Naive thymus-derived CD4-positive, alpha-beta T cell (primary cell): ENCODE data around the gene SLC48A1. TPM values are rescaled to one million over a fixed set of nuclear protein-coding genes. Genes with fewer than 3 reads are reported as not detected.
A peak's percentile ranks its signal among the peaks of the same experiment; 100 is the strongest.

ENCODE experiments used
- ATAC-seq: fragments of 150-1000 bp; cut with Tn5 transposase; 2 replicates; pipeline ENCODE4 v1.10.0; 2021; ENCODE audit warnings: mild to moderate bottlenecking, moderate library complexity
- CTCF ChIA-PET: fragments of 350-600 bp; sonication (Branson Sonifier 250); formaldehyde crosslinking; loops from one replicate; lab custom pipeline; 2021; ENCODE audit warnings: antibody characterized with exemption; lab: Charles Lee
- POLR2A ChIA-PET: fragments of 350-600 bp; sonication (Branson Sonifier 250); formaldehyde crosslinking; loops from one replicate; lab custom pipeline; 2021; ENCODE audit warnings: antibody characterized with exemption, inconsistent platforms; lab: Charles Lee
- DNase-seq, 9 donors: peaks; one replicate each; pipeline versions ENCODE4 v3.0.0 to v3.0.0-alpha.2; 2020 to 2022; ENCODE audit warnings: mixed read lengths in 1 of 9
- H3K27ac ChIP-seq: one replicate; pipeline ENCODE4 v1.7.0; 2013; ENCODE audit warnings: mild to moderate bottlenecking, low read depth, low read length, moderate library complexity
- H3K27me3 ChIP-seq, 2 donors: one replicate each; pipeline ENCODE4 v1.7.0; 2013; ENCODE audit warnings: low read length in 2 of 2, mild to moderate bottlenecking in 2 of 2, moderate library complexity in 2 of 2; ENCODE audit not compliant: control insufficient read depth in 2 of 2, insufficient read depth in 2 of 2
- H3K36me3 ChIP-seq, 3 experiments: 1 replicate in 2 of 3; 2 replicates in 1 of 3; pipeline ENCODE4 v1.7.0; 2013; ENCODE audit warnings: low read length in 3 of 3, mild to moderate bottlenecking in 3 of 3, moderate library complexity in 1 of 3; ENCODE audit not compliant: insufficient read depth in 3 of 3, control insufficient read depth in 2 of 3
- H3K4me1 ChIP-seq, 2 donors: one replicate each; pipeline ENCODE4 v1.7.0; 2013; ENCODE audit warnings: low read length in 2 of 2, mild to moderate bottlenecking in 2 of 2, moderate library complexity in 1 of 2; ENCODE audit not compliant: control insufficient read depth in 2 of 2, insufficient read depth in 2 of 2
- H3K4me3 ChIP-seq: 2 replicates; pipeline ENCODE4 v1.7.0; 2013; ENCODE audit warnings: mild to moderate bottlenecking, low read length
- H3K9me3 ChIP-seq, 3 experiments: 1 replicate in 2 of 3; 2 replicates in 1 of 3; pipeline ENCODE4 v1.7.0; 2013; ENCODE audit warnings: low read length in 3 of 3; ENCODE audit not compliant: control insufficient read depth in 2 of 3
- H3K27ac Mint-ChIP-seq, 9 donors: one replicate each; pipeline ENCODE4 v1.8.0; 2020 to 2022; ENCODE audit warnings: mixed read lengths in 9 of 9, mild to moderate bottlenecking in 8 of 9, moderate library complexity in 5 of 9, inconsistent platforms in 2 of 9
- H3K27me3 Mint-ChIP-seq, 5 donors: one replicate each; pipeline ENCODE4 v1.8.0; 2021 to 2022; ENCODE audit warnings: mixed read lengths in 5 of 5, mild to moderate bottlenecking in 1 of 5
- H3K36me3 Mint-ChIP-seq, 5 donors: one replicate each; pipeline ENCODE4 v1.8.0; 2020 to 2022; ENCODE audit warnings: mixed read lengths in 5 of 5, mild to moderate bottlenecking in 3 of 5, inconsistent platforms in 1 of 5
- H3K4me1 Mint-ChIP-seq, 7 donors: one replicate each; pipeline ENCODE4 v1.8.0; 2020 to 2022; ENCODE audit warnings: mixed read lengths in 7 of 7, mild to moderate bottlenecking in 3 of 7, inconsistent platforms in 1 of 7
- H3K4me3 Mint-ChIP-seq, 10 donors: one replicate each; pipeline ENCODE4 v1.8.0; 2020 to 2022; ENCODE audit warnings: mild to moderate bottlenecking in 10 of 10, mixed read lengths in 10 of 10, moderate library complexity in 6 of 10, inconsistent platforms in 2 of 10
- H3K9me3 Mint-ChIP-seq, 11 donors: one replicate each; pipeline ENCODE4 v1.8.0; 2020 to 2022; ENCODE audit warnings: mixed read lengths in 11 of 11, mild to moderate bottlenecking in 4 of 11, inconsistent platforms in 1 of 11, moderate library complexity in 1 of 11
- intact Hi-C, 2 donors: fragments of 100-400 bp; cut with micrococcal nuclease; formaldehyde crosslinking; loops; one replicate each; pipeline ENCODE4 v1.15.1; 2023
- polyA plus RNA-seq, 2 donors: library from polyadenylated mRNA; unstranded; fragments of 300-500 nt; fragmentation: Illumina TruSeq; gene quantifications; one replicate each; pipeline ENCODE4 v1.2.3, GENCODE V29; 2021
- total RNA-seq, 6 experiments: library from RNA in 5 of 6; stranded (reverse) in 5 of 6; gene quantifications; 1 replicate in 5 of 6; 2 replicates in 1 of 6; pipeline ENCODE4 v1.2.3 and lab custom pipeline; 2021 to 2026

SLC48A1 gene
- 10 to 100 TPM in 2 of 5 experiments, 1 to 10 TPM in 3; 6.7 to 14.3 (median 10.0) TPM for total RNA-seq
- polyA plus RNA-seq, result 10 to 100 TPM; 12.5 to 15.6 TPM
- 9.7 reads per million, percentile 35 among the genes with 10 or more reads in this experiment for total RNA-seq (lab: John Stamatoyannopoulos, UW)

DNA sequence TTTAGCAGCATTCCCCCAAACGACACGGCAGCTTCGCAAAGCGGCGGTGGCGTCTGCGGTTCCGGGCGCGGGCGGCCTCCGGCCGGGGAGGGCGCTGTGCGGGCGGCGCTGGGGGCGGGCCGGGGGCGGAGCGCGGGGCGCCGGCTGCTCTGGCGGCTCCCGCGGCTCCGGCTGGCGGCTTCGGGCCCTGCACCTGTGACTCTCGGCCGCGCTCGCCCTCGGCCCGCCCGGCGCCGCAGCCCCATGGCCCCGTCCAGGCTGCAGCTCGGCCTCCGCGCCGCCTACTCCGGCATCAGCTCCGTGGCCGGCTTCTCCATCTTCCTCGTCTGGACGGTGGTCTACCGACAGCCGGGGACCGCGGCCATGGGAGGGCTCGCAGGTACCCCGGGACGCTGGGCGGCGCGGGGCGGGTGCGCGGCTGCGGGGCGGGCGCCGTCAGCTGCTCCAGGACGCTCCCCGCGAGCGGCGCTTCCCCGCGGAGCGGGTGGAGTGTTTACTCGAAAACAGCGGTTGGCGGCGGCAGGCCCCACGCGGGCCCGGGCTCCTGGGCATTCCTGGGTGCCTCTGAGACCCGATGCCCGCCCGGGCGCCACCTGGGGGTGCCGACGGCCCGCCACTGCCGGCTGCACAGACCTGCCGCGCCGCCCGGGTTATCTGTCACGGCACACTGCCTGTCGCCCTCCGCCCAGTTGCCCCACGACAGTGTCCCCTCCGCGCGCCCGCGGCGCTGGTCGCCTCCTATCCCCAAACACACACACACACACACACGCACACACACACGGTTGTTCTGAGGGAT is at the start of gene SLC48A1:
SLC48A1 (plus strand) TSS at position 177 of the 796 bp plus-strand sequence; CDS start at position 244, 67 bp downstream.
- DNase-seq (peak; percentile 63 to 84 (median 80)), ATAC-seq (peak; percentile 96)
- ChIA-PET CTCF (interaction anchor here (0.6 to 18.2 kb wide), 8 partner anchors 13 to 981 kb away, joined by 3 to 346 read pairs (median 4); no protein-coding TSS in a partner anchor), POLR2A (interaction anchor here (0.8 to 1.5 kb wide), 9 partner anchors 16 to 384 kb away, joined by 3 to 5 read pairs (median 3); partner anchors contain the start of gene ASB8)
- peak within 1 kb of the TSS; percentile 59 for H3K4me3 ChIP-seq
- H3K9me3 Mint-ChIP-seq, result peaks cover 0 to 2% (median 0%) of the 10 kb centered on the region in 11 donors
- no peaks in the 10 kb centered on the region for H3K36me3 ChIP-seq
- H3K4me1 Mint-ChIP-seq, result peaks cover 7 to 47% (median 25%) of the 10 kb centered on the region in 7 donors
- H3K27ac ChIP-seq, result peak within 1 kb of the TSS; percentile 74
- H3K9me3 ChIP-seq, result no peaks in the 10 kb centered on the region
- H3K27me3 ChIP-seq, result no peaks in the 10 kb centered on the region
- peak within 1 kb of the TSS; percentile 75 to 94 (median 80) for H3K27ac Mint-ChIP-seq
- peaks cover 0 to 8% (median 0%) of the 10 kb centered on the region in 5 donors for H3K27me3 Mint-ChIP-seq
- peak within 1 kb of the TSS in 9 of 10 donors; percentile 83 to 94 (median 91) for H3K4me3 Mint-ChIP-seq
- intact Hi-C loops, result loop anchor here (1.0 to 5.0 kb wide), 5 partner anchors 14 to 741 kb away; partner anchors contain the start of genes RAPGEF3 (in 1 of the 2) and RPAP3 (in 1 of the 2)
- H3K4me1 ChIP-seq, result peaks cover 7 to 8% of the 10 kb centered on the region in 2 donors
- no peaks in the 10 kb centered on the region for H3K36me3 Mint-ChIP-seq

GRCh38 chr12:47725091-47725772 is 47.8 kb upstream of the SLC48A1 start, which contains the start of gene ENDOU:
Gene ENDOU, minus strand, starts transcription at chr12:47725490. Its CDS starts 77 bp downstream, at chr12:47725413.
- intact Hi-C loops, result no loop called here
- Mint-ChIP-seq H3K36me3 (peaks cover 0 to 26% (median 0%) of the 10 kb centered on the region in 5 donors), H3K9me3 (no peaks in the 10 kb centered on the region), H3K4me3 (no peak within 1 kb of the TSS), H3K4me1 (peaks cover 8 to 24% (median 12%) of the 10 kb centered on the region in 7 donors), H3K27me3 (no peaks in the 10 kb centered on the region), H3K27ac (peak within 1 kb of the TSS in 1 of 9 donors; percentile 14)
- H3K4me1 ChIP-seq, result peaks cover 0 to 15% of the 10 kb centered on the region in 2 donors
- no peaks in the 10 kb centered on the region for H3K27me3 ChIP-seq
- ATAC-seq (no peak), DNase-seq (no peak)
- CTCF ChIA-PET, result no interaction called here
- no peaks in the 10 kb centered on the region for H3K36me3 ChIP-seq
- no peak within 1 kb of the TSS for H3K27ac ChIP-seq
- POLR2A ChIA-PET, result interaction anchor here (1.2 kb wide), 1 partner anchor 44 kb away, joined by 4 read pairs; no protein-coding TSS in a partner anchor
- no peak within 1 kb of the TSS for H3K4me3 ChIP-seq
- H3K9me3 ChIP-seq, result no peaks in the 10 kb centered on the region

DNA sequence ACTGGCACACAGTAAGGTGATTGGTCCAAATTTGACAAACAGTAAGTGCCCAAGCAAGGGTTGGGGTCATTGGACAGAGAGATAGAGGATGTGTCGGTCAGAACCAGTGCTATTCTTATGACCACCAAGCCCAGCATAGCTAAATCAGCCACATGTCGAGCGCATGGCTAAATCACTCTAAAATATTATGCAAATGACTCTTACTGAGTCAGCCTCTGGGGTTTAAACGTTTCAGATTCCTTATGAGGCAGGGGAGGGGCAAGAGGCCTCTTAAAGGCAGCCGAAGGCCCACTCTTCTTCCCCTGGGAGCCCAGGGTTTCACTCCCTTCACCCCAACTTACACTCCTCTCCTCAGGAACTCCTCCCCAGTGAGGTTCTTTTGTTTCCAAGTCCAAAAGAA is 47.1 kb upstream of the SLC48A1 start:
- Mint-ChIP-seq H3K36me3 (peaks cover 0 to 26% (median 0%) of the 10 kb centered on the region in 5 donors), H3K27ac (no peak overlapping the region), H3K4me1 (peaks cover 8 to 22% (median 12%) of the 10 kb centered on the region in 7 donors), H3K27me3 (no peaks in the 10 kb centered on the region), H3K9me3 (no peaks in the 10 kb centered on the region), H3K4me3 (no peak overlapping the region)
- ChIA-PET POLR2A (interaction anchor here (1.2 kb wide), 1 partner anchor 11 kb away, joined by 3 read pairs; no protein-coding TSS in a partner anchor), CTCF (no interaction called here)
- Histone ChIP-seq H3K27me3 (no peaks in the 10 kb centered on the region), H3K4me3 (no peak overlapping the region), H3K4me1 (peaks cover 0 to 15% of the 10 kb centered on the region in 2 donors), H3K27ac (no peak overlapping the region), H3K36me3 (no peaks in the 10 kb centered on the region), H3K9me3 (no peaks in the 10 kb centered on the region)
- intact Hi-C loops, result no loop called here
- DNase-seq (no peak), ATAC-seq (no peak)

DNA sequence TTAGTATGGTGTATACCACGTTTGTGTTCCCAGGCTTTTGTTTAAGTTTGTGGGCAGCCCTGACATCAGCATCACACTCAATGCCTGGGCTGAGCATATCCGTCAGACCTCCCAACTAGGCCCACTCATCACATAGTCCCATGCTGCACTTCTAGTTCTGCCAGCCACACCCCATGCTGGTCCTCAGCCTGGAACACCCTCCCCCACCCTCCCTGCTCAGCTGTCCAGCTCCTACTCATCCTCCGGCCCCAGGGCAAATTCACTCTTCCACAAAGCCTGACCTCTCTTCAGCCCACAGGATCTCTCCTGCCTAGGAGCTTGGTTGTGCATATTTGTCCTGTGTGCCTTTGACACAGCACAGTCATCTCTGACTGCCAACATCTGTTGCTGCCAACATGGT is 43.8 kb upstream of the SLC48A1 start:
- Mint-ChIP-seq H3K36me3 (peaks cover 0 to 5% (median 0%) of the 10 kb centered on the region in 5 donors), H3K27me3 (no peaks in the 10 kb centered on the region), H3K4me1 (peaks cover 0 to 7% (median 0%) of the 10 kb centered on the region in 7 donors), H3K4me3 (no peak overlapping the region), H3K27ac (no peak overlapping the region), H3K9me3 (no peaks in the 10 kb centered on the region)
- intact Hi-C loops, result no loop called here
- ChIA-PET CTCF (interaction anchor here (7.5 kb wide), 1 partner anchor 13 kb away, joined by 41 read pairs; no protein-coding TSS in a partner anchor), POLR2A (no interaction called here)
- H3K27ac ChIP-seq, result no peak overlapping the region
- ATAC-seq (no peak), DNase-seq (no peak)
- no peaks in the 10 kb centered on the region for H3K9me3 ChIP-seq
- no peaks in the 10 kb centered on the region for H3K4me1 ChIP-seq
- no peaks in the 10 kb centered on the region for H3K27me3 ChIP-seq
- no peaks in the 10 kb centered on the region for H3K36me3 ChIP-seq
- H3K4me3 ChIP-seq, result no peak overlapping the region

GRCh38 chr12:47730341-47730744 is 42.7 kb upstream of the SLC48A1 start:
- DNase-seq (no peak), ATAC-seq (no peak)
- ChIA-PET CTCF (interaction anchor here (1.1 to 7.5 kb wide), 2 partner anchors 12 to 37 kb away, joined by 3 to 41 read pairs; no protein-coding TSS in a partner anchor), POLR2A (no interaction called here)
- intact Hi-C loops, result no loop called here
- Histone ChIP-seq H3K9me3 (no peaks in the 10 kb centered on the region), H3K4me1 (no peaks in the 10 kb centered on the region), H3K36me3 (no peaks in the 10 kb centered on the region), H3K27me3 (no peaks in the 10 kb centered on the region), H3K27ac (no peak overlapping the region), H3K4me3 (no peak overlapping the region)
- H3K36me3 Mint-ChIP-seq, result peaks cover 0 to 5% (median 0%) of the 10 kb centered on the region in 5 donors
- H3K27ac Mint-ChIP-seq, result no peak overlapping the region
- H3K4me3 Mint-ChIP-seq, result no peak overlapping the region
- H3K27me3 Mint-ChIP-seq, result no peaks in the 10 kb centered on the region
- H3K9me3 Mint-ChIP-seq, result no peaks in the 10 kb centered on the region
- peaks cover 0 to 7% (median 0%) of the 10 kb centered on the region in 7 donors for H3K4me1 Mint-ChIP-seq

DNA sequence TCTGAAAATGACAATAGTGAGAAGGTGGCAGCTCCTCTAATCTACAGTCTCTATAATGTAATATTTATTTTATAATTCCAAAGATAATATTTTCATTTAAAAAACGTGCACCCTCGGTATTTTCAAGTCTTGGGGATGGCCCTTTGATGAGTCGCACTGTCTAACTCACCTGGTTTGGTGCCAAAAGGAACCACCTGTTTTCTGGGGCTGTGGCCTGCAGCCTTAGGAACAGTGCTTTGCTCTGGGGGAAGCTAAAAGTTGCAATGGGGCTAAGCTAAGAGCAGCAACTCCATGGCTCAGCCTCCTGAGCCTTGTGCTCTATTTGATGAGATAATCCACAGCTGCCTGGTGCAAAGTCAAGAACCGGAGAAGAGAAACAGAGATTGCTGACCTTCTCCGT is 41.3 kb upstream of the SLC48A1 start:
- POLR2A ChIA-PET, result no interaction called here
- Mint-ChIP-seq H3K27ac (no peak overlapping the region), H3K9me3 (no peaks in the 10 kb centered on the region), H3K36me3 (peaks cover 0 to 5% (median 0%) of the 10 kb centered on the region in 5 donors), H3K4me3 (no peak overlapping the region), H3K27me3 (no peaks in the 10 kb centered on the region), H3K4me1 (peaks cover 0 to 7% (median 0%) of the 10 kb centered on the region in 7 donors)
- intact Hi-C loops, result no loop called here
- Histone ChIP-seq H3K27me3 (no peaks in the 10 kb centered on the region), H3K36me3 (no peaks in the 10 kb centered on the region), H3K27ac (no peak overlapping the region), H3K9me3 (no peaks in the 10 kb centered on the region), H3K4me3 (no peak overlapping the region), H3K4me1 (no peaks in the 10 kb centered on the region)
- no peak for DNase-seq
- CTCF ChIA-PET, result interaction anchor here (0.6 to 7.5 kb wide), 4 partner anchors 11 to 82 kb away, joined by 3 to 41 read pairs (median 4); no protein-coding TSS in a partner anchor
- no peak for ATAC-seq
